HepG2 (cell line): ENCODE data around the gene NUBPL. TPM values are rescaled to one million over a fixed set of nuclear protein-coding genes. Genes with fewer than 3 reads are reported as not detected.
"Not testable (repeated sequence)": the region's sequence is repeated elsewhere in the genome, so short reads cannot be mapped to it uniquely, and the experiment has no call there.

Experiments used
- ATAC-seq: fragments of 200-7000 bp; cut with Tn5 transposase; 3 replicates; pipeline ENCODE4 v1.9.1; 2020; ENCODE audit warnings: mild to moderate bottlenecking, moderate library complexity
- BruUV-seq: library from RNA; stranded (reverse); fragments of 400-500 nt; replicated peaks from 2 replicates; lab custom pipeline; 2021; lab: Mats Ljungman, UMichigan
- CTCF ChIA-PET: fragments of 300-600 bp; formaldehyde crosslinking; extraction: SDS; loops from one replicate; lab custom pipeline; 2021; ENCODE audit warnings: low total read pairs, inconsistent platforms, low intra/inter-chr PET ratio; lab: Yijun Ruan, JAX
- POLR2A ChIA-PET: fragments of 350-600 bp; sonication (Branson Sonifier 250); formaldehyde crosslinking; loops from one replicate; lab custom pipeline; 2020; ENCODE audit warnings: antibody characterized with exemption, inconsistent platforms; lab: Yijun Ruan, JAX
- DNase-seq: peaks from one replicate; pipeline ENCODE4 v3.0.0-alpha.2; 2015; ENCODE audit warnings: low spot score
- FAIRE-seq: peaks from 3 replicates; lab custom pipeline; 2011; peaks lifted over from hg19 to GRCh38; lab: Jason Lieb, UNC
- H2AFZ ChIP-seq: one replicate; pipeline ENCODE4 v1.6.1; 2011; ENCODE audit warnings: low read length, inconsistent platforms
- H3K27ac ChIP-seq: fragments of 300-600 bp; 3 replicates; pipeline ENCODE4 v1.8.0; 2011; ENCODE audit warnings: mixed run types, mild to moderate bottlenecking, mixed read lengths, low read length, inconsistent platforms; ENCODE audit not compliant: insufficient read depth; ENCODE audit errors: extremely low read length
- H3K27me3 ChIP-seq, 2 experiments: fragments of 200-600 bp in 1 of 2; 2 replicates in 1 of 2; 3 replicates in 1 of 2; pipeline versions ENCODE4 v1.6.0 to v1.8.0; 2011; ENCODE audit warnings: low read length in 2 of 2, mild to moderate bottlenecking in 2 of 2, moderate library complexity in 2 of 2, inconsistent platforms in 1 of 2; ENCODE audit not compliant: insufficient read depth in 2 of 2, control insufficient read depth in 1 of 2
- H3K36me3 ChIP-seq, 2 experiments: fragments of 200-600 bp in 1 of 2; replicated peaks in 1 of 2; 2 replicates in 1 of 2; 3 replicates in 1 of 2; pipeline versions ENCODE4 v1.5.1 to v1.8.0; 2011; ENCODE audit warnings: low read length in 2 of 2, inconsistent platforms in 1 of 2; ENCODE audit not compliant: insufficient read depth in 2 of 2, control insufficient read depth in 1 of 2
- H3K4me1 ChIP-seq: 2 replicates; pipeline ENCODE4 v1.5.1; 2012; ENCODE audit warnings: low read length, inconsistent platforms; ENCODE audit not compliant: insufficient read depth
- H3K4me2 ChIP-seq: 2 replicates; pipeline ENCODE4 v1.6.0; 2011; ENCODE audit warnings: low read depth, low read length, inconsistent platforms
- H3K4me3 ChIP-seq, 3 experiments: fragments of 200-600 bp in 1 of 3; sonication (generic), shearing (Covaris generic) in 1 of 3; replicated peaks in 1 of 3; 2 replicates each; pipeline ENCODE4 v1.5.1; 2011 to 2016; ENCODE audit warnings: low read length in 3 of 3, inconsistent platforms in 2 of 3, low read depth in 2 of 3, mild to moderate bottlenecking in 2 of 3, control low read depth in 1 of 3, mixed read lengths in 1 of 3; ENCODE audit not compliant: insufficient read depth in 1 of 3
- H3K79me2 ChIP-seq: one replicate; pipeline ENCODE4 v1.6.1; 2011; ENCODE audit warnings: low read length, inconsistent platforms; ENCODE audit not compliant: insufficient read depth
- H3K9ac ChIP-seq: 2 replicates; pipeline ENCODE4 v1.6.0; 2011; ENCODE audit warnings: mild to moderate bottlenecking, low read depth, low read length, inconsistent platforms; ENCODE audit not compliant: insufficient read depth
- H3K9me3 ChIP-seq: 2 replicates; pipeline ENCODE4 v1.5.1; 2012; ENCODE audit warnings: mild to moderate bottlenecking, low read length
- H4K20me1 ChIP-seq: 2 replicates; pipeline ENCODE4 v1.6.0; 2011; ENCODE audit warnings: inconsistent platforms, mild to moderate bottlenecking, low read length, moderate library complexity; ENCODE audit not compliant: insufficient read depth
- FOXP4 ChIP-seq: sonication (generic); formaldehyde crosslinking; IDR thresholded peaks from 2 replicates; pipeline ENCODE4 v1.4.0; 2020; ENCODE audit warnings: missing genetic modification reagents
- HOMEZ ChIP-seq: IDR thresholded peaks from 2 replicates; pipeline ENCODE4 v1.6.1; 2016; ENCODE audit warnings: low read depth
- THRA ChIP-seq: sonication (generic); formaldehyde crosslinking; IDR thresholded peaks from 2 replicates; pipeline ENCODE4 v1.4.0; 2020; ENCODE audit warnings: missing genetic modification reagents, borderline replicate concordance
- ZNF576 ChIP-seq: sonication (generic); formaldehyde crosslinking; IDR thresholded peaks from 2 replicates; pipeline ENCODE4 v1.4.0; 2020; ENCODE audit warnings: mild to moderate bottlenecking, missing genetic modification reagents
- WGBS: methylation state at CpG from one replicate; pipeline ENCODE4 v1.1.6; 2017; ENCODE audit warnings: low lambda C conversion rate; 5-methylcytosine and 5-hydroxymethylcytosine counted together
- in situ Hi-C: cut with HindIII; loops from 2 replicates; pipeline ENCODE4 v1.10.0; 2017; ENCODE audit warnings: low pct_unique_long_range_greater_than_20kb; ENCODE audit not compliant: extremely low pct_ligation_motif_present
- intact Hi-C: fragments of 100-400 bp; cut with micrococcal nuclease; formaldehyde crosslinking; loops from one replicate; pipeline ENCODE4 v1.10.0; 2022; ENCODE audit not compliant: unreplicated experiment
- polyA plus RNA-seq, 8 experiments: library from polyadenylated mRNA; depleted of rRNA in 3 of 8; stranded (reverse) in 7 of 8; unstranded in 1 of 8; fragments of >200 nt; fragmentation: Illumina TruSeq in 4 of 8; extraction: Trizol in 4 of 8; gene quantifications; 2 replicates each; pipeline versions ENCODE4 v1.2.1 to v1.2.3, GENCODE V29; 2011 to 2016; ENCODE audit warnings: low read depth in 4 of 8, missing spikeins in 1 of 8, mixed read lengths in 1 of 8; ENCODE audit not compliant: insufficient read depth in 1 of 8
- total RNA-seq, 5 experiments: library from RNA; depleted of rRNA; stranded (reverse); fragments of >200 nt; fragmentation: Illumina TruSeq; extraction: Trizol; gene quantifications; 2 replicates each; pipeline ENCODE4 v1.2.3, GENCODE V29; 2016; ENCODE audit warnings: low read depth in 1 of 5
- TF ChIP-seq, protein P1 (sequence below): IDR thresholded peaks from 2 replicates; pipeline ENCODE4 v1.4.0; 2020; ENCODE audit warnings: mild to moderate bottlenecking, missing genetic modification reagents

NUBPL gene
- total and polyA plus RNA-seq, 2 of the 13 experiments (the other 11 are each of a cell fraction or from before 2014, with no cell fraction given), result 21.3 to 44.1 TPM

DNA sequence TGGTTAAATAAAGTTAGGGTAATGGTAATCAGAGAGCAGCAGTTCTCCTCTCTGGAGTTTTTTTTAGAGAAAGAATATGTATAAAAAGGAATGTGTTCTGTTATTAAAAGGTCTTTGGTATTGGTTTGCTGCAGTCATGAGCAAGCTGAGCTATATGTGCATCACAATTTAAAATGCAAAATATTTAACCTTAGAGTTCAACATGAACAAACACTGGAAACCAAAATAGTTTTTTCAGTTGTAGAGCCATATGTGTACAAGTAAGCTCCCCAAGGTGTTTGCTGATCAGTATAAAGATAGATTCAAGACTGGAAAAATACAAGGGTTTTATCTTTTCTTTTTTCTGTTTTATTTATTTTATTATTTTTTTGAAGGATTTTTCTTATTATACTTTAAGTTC lies 245.0 kb downstream of the NUBPL start:
- ChIA-PET CTCF (no interaction called here), POLR2A (no interaction called here)
- no peak overlapping the region for H3K27ac ChIP-seq
- no peak for DNase-seq
- BruUV-seq, result no TSS peak
- H3K4me1 ChIP-seq, result no peaks in the 10 kb centered on the region
- no peak overlapping the region for H2AFZ ChIP-seq
- no peak for TF ChIP-seq THRA (CRISPR knock-in tag)
- H3K9ac ChIP-seq, result no peak overlapping the region
- H3K9me3 ChIP-seq, result no peaks in the 10 kb centered on the region
- no peaks in the 10 kb centered on the region for H4K20me1 ChIP-seq
- H3K27me3 ChIP-seq, result no peaks in the 10 kb centered on the region
- H3K4me2 ChIP-seq, result no peak overlapping the region
- ATAC-seq, result no peak
- intact Hi-C loops, result no loop called here
- no peaks in the 10 kb centered on the region for H3K79me2 ChIP-seq
- in situ Hi-C loops, result no loop called here
- no peak for FAIRE-seq
- H3K4me3 ChIP-seq, result no peak overlapping the region
- no peaks in the 10 kb centered on the region for H3K36me3 ChIP-seq

- H3K4me1 ChIP-seq, H3K9me3 ChIP-seq, FAIRE-seq, BruUV-seq, H3K27ac ChIP-seq, intact Hi-C loops, H3K4me2 ChIP-seq, CTCF ChIA-PET, POLR2A ChIA-PET, H3K79me2 ChIP-seq, H3K9ac ChIP-seq, H3K4me3 ChIP-seq, H2AFZ ChIP-seq, H3K27me3 ChIP-seq, H3K36me3 ChIP-seq, in situ Hi-C loops, H4K20me1 ChIP-seq: not testable (repeated sequence)
- DNase-seq (peak; percentile 42), ATAC-seq (peak; percentile 57)
- 81% methylated on average over 15 of the region's 15 CpGs for WGBS
- TF ChIP-seq ZNF576 (CRISPR knock-in tag) (0 out of 2 replicates have a peak, but pooled peaks have one; percentile 23), FOXP4 (CRISPR knock-in tag) (0 out of 2 replicates have a peak, but pooled peaks have one; percentile 15), HOMEZ (CRISPR knock-in tag) (0 out of 2 replicates have a peak, but pooled peaks have one; percentile 37)
- TF ChIP-seq, protein P1, sequence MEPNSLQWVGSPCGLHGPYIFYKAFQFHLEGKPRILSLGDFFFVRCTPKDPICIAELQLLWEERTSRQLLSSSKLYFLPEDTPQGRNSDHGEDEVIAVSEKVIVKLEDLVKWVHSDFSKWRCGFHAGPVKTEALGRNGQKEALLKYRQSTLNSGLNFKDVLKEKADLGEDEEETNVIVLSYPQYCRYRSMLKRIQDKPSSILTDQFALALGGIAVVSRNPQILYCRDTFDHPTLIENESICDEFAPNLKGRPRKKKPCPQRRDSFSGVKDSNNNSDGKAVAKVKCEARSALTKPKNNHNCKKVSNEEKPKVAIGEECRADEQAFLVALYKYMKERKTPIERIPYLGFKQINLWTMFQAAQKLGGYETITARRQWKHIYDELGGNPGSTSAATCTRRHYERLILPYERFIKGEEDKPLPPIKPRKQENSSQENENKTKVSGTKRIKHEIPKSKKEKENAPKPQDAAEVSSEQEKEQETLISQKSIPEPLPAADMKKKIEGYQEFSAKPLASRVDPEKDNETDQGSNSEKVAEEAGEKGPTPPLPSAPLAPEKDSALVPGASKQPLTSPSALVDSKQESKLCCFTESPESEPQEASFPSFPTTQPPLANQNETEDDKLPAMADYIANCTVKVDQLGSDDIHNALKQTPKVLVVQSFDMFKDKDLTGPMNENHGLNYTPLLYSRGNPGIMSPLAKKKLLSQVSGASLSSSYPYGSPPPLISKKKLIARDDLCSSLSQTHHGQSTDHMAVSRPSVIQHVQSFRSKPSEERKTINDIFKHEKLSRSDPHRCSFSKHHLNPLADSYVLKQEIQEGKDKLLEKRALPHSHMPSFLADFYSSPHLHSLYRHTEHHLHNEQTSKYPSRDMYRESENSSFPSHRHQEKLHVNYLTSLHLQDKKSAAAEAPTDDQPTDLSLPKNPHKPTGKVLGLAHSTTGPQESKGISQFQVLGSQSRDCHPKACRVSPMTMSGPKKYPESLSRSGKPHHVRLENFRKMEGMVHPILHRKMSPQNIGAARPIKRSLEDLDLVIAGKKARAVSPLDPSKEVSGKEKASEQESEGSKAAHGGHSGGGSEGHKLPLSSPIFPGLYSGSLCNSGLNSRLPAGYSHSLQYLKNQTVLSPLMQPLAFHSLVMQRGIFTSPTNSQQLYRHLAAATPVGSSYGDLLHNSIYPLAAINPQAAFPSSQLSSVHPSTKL (CRISPR knock-in tag), result peak; percentile 41; the same call in 1 of the 2 replicates
These were observed 250.8 kb downstream of the NUBPL start for GRCh38 chr14:31811693-31812628.
